Gastroesophageal sphincter (tissue), 3 donors: ENCODE results near the gene CISH.

Experiments used
- CTCF ChIP-seq, 4 experiments: fragments of 200-600 bp in 2 of 4; fragments of 450-650 bp in 2 of 4; sonication (generic) in 1 of 4; IDR thresholded peaks; one replicate each; pipeline ENCODE4 v1.5.1; 2017 to 2019; ENCODE audit warnings: antibody characterized with exemption in 4 of 4, mild to moderate bottlenecking in 2 of 4, moderate library complexity in 2 of 4
- POLR2AphosphoS5 ChIP-seq: sonication (generic); formaldehyde crosslinking; IDR thresholded peaks from one replicate; pipeline ENCODE4 v1.6.1; 2017; ENCODE audit warnings: antibody characterized with exemption

- no peak for TF ChIP-seq CTCF (IDR thresholded peaks at IDR 0.05)
- no peak for TF ChIP-seq POLR2AphosphoS5
Observed at GRCh38 chr3:50623840-50624474, 12.4 kb upstream of the CISH start.
